NCI-H187 (cell line): ENCODE results near the gene B4GALNT2.
"Not testable (repeated sequence)": the region's sequence is repeated elsewhere in the genome, so short reads cannot be mapped to it uniquely, and the experiment has no call there.

Experiments used
- DNase-seq, 2 experiments: peaks; one replicate each; lab custom pipeline; 2025; lab: John Stamatoyannopoulos, UW

B4GALNT2 gene

DNA sequence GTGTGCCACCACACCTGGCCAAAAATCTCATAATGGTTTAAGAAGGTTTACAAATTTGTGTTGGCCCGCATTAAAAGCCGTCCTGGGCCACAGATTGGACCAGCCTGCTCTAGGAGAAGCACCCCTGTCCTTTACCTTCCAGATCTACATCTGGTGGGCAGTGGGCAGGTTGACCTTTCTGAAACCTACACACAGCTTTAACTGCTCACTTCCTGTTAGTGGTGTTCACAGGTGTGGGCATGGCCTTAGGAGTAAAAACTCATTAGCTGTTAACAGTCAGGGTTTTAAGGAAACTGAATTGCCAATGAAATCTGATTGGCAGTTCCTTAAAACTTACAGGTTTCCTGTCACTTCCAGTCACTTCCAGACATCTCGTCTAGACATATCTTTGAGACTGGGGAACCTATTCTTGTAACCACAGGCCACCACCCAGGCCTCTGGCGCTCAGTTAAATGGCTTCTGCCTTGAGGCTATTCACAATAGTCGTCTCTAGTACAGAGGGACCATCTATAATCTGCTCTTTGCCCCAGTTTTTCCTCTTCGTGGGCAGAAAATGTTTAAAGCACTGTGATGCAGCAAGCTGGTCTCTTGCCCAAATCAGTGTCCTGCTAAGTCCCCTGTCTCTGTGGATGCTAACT is 48.5 kb downstream of the B4GALNT2 start:
- no peak for DNase-seq

- no peak for DNase-seq
These were observed 50.8 kb downstream of the B4GALNT2 start for GRCh38 chr17:49183341-49183740.

DNA sequence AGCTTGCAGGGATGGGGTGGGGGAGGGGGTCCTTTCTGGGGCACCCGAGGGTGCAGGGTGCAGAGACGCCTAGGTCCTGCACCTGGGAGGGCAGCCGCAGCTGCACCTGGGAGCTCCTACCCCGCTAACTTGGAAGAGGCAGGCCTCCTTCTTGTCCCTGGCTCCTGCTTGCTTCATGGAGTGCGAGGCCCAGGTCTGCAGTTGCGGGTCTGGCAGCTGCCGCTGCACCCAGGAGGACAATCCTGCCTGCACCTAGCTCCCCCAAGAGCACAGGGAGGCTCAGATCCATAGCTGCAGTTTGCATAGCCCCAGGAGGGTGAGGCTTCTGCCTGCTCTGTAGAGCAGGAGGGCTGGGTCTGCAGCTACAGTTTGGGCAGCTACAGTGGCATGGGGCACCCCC is 51.2 kb downstream of the B4GALNT2 start:
- no peak for DNase-seq

DNA sequence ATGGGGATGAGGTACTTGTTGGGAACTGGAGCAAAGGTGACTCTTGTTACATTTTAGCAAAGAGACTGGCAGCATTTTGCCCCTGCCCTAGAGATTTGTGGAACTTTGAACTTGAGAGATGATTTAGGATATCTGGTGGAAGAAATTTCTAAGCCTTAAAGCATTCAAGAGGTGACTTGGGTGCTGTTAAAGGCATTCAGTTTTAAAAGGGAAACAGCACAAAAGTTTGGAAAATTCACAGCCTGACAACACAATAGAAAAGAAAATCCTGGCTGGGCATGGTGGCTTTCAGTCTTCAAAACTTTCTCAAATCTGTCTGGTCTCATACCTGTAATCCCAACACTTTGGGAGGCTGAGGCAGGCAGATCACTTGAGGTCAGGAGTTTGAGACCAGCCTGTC is 52.0 kb downstream of the B4GALNT2 start:
- not testable (repeated sequence) for DNase-seq

DNA sequence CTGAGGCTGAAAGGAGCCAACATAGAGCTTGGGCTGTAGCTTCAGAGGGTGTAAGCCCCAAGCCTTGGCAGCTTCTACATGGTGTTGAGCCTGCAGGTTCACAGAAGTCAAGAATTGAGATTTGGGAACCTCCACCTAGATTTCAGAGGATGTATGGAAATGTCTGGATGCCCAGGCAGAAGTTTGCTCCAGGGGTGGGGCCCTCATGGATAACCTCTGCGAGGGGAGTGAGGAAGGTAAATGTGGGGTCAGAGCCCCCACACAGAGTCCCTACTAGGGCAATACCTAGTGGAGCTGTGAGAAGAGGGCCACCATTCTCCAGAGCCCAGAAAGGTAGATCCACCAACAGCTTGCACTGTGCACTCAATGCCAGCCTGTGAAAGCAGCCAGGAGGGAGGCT is 52.8 kb downstream of the B4GALNT2 start:
- not testable (repeated sequence) for DNase-seq

- DNase-seq, result no peak
These were observed 54.7 kb downstream of the B4GALNT2 start for GRCh38 chr17:49187301-49187700.

- DNase-seq, result no peak
These were observed 58.4 kb downstream of the B4GALNT2 start for GRCh38 chr17:49190932-49191331.

DNA sequence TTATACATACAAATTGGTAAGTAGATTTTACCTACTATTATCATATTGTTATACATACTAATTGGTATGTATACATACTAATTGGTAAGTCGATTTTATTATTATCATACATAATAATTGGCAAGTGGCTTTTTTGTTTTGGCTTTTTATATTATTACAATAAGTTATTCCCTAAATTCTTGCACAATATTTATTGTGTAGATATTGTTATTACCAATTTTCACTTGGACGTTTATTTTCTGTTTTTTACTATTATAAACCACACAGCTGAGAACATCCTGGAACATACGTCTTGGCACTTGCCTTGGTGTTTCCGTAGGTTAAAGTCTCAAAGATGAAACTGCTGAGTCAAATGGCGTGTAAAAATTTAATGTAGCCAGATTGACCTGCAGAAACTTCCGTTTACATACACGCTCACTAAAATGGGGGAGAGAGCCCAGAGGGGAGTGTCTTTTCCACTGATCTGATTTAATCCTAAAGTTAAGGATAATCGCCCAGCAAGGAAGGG is 58.9 kb downstream of the B4GALNT2 start:
- no peak for DNase-seq

GRCh38 chr17:49191917-49192741 is 59.6 kb downstream of the B4GALNT2 start:
- DNase-seq, result peak; percentile 82 to 91

DNA sequence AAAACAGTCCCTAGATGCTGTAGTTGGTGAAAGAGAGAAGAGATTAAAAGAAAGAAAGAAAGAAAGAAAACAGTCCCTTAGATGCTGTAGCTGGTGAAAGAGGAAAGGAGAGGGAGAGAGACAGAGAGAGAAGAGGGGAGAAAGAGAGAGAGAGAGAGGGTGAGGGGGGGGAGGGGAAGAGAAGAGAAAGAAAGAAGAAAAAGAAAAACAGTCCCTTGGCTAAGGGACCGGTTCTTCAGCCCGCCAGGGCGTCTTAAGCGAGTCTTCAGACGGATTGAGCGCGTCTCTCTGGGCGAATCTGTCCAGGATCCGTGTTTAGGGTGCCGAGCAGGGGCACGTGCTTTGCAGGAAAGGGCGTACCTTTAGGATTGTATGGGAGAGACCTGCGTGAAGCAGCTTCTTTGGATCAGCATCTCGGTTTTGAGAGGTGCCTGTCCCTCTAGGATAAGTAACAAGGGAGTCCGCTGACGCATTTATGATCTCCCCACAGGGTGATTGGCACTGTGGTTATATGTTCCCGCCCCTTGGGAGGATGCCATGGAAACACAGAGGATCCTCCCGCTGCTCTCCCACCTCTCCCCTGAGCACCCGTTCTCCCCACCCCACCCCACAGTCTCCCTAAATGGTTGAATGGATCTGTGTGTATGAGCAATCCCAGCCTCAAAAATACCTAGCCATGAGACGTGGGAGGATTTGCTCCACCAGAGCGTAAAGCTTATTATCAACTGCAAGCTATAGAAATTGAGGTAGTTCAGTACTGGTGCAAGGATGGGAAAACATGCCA is 61.1 kb downstream of the B4GALNT2 start:
- peak in 1 of 2 experiments; percentile 8 for DNase-seq

DNA sequence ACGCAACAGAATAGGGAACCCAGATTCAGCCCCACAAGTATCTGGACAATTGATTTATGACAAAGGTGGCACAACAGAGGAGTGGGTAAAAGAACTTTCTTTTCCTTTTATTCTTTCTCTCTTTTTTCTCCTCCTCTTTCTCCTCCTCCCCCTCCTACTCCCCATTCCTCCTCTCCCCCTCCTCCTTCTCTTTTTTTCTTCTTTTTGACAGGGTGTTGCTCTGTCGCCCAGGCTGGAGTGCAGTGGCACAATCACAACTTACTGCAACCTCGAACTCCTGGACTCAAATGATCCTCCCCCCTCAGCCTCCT is 61.7 kb downstream of the B4GALNT2 start:
- DNase-seq, result no peak

DNA sequence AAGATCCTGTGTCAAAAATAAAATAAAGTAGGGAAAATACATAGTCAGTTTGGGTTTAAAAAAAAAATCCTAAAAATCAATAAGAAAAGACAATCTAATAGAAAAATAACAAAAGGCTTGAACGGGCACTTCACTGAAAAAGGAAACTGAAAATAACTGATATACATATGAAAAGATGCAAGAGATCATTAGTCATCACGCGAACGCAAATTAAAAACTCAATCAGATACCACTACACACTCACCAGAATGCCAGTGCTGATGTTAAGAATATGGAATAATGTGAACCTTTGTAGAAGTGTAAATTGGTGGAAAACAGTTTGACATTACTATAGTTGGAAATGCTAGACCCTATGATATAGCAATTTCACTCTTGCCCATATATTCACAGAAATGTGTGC is 63.2 kb downstream of the B4GALNT2 start:
- DNase-seq, result no peak

- DNase-seq, result no peak
These were observed 64.0 kb downstream of the B4GALNT2 start for GRCh38 chr17:49196520-49196919.

- DNase-seq, result no peak
These were observed 64.9 kb downstream of the B4GALNT2 start for GRCh38 chr17:49197346-49197998.

GRCh38 chr17:49198211-49198610 is 65.6 kb downstream of the B4GALNT2 start:
- DNase-seq, result no peak

DNA sequence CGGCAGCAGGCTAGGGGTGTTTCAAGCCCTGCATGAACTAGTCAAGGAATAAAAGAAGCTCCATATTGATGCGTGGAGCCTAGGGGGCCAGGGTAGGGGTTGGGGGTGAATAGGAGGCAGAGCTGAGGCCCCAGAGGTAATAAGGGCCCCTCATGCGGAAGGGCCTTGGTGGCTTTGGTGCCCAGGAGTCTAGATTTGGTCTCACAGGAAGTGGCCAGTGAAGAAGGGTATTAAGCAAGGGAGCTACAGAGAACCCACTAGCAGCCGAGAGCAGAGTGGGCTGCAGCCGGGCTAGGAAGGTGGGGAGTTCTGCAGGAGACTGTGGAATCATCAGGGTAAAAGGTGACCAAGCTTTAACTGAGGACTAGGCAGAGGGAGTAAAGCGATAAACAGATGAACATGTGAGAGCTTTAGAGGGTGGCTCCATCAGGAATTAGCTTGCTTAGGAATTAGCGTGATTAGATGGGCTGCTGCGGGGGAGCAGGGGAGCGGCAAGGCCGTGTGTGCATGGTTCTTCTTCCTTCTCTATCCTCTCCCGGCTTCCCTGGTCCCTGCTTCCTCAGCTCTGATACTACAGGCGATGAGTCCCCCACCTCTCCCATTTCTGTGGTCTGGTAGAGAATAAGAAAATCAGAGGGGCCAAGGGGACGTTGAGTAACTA is 68.0 kb downstream of the B4GALNT2 start:
- no peak for DNase-seq

DNA sequence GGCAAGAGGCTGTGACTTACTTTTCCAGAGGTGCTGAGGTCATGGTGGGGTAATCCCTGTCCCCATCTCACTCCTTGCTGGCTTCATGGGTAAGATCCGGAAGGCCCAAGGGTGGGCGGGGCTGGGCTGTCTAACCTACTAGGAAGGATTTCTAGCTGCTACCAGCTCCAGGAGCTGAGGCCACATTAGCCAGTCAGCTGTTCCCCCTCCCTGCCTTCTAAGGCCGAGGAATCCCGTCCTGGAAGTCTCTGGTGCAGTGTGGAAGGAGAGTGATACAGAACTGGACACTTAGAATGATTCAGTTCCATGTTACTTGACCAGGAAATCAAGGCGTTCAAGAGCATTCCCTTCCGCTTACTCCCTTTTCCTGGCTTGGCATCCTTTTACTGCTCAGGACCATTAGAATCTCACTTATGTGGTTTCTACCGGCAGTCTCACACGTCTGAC is 68.9 kb downstream of the B4GALNT2 start:
- no peak for DNase-seq

DNA sequence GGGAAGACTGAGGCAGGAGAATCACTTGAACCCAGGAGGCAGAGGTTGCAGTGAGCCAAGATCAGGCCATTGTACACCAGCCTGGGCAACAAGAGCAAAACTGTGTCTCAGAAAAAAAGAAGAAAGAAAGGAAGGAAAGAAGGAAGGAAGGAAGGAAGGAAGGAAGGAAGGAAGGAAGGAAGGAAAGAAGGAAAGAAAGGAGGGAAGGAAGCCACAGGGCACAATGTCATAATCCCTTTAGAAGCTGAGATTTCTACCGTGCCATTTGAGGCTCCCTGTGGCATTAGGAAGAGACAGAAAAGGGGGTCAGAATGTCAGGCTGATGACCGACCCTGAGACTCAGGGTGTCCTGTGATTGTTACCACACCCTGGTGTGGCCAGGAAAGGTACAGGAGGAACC is 71.2 kb downstream of the B4GALNT2 start:
- DNase-seq, result no peak

GRCh38 chr17:49204516-49204915 is 71.9 kb downstream of the B4GALNT2 start:
- DNase-seq, result no peak

DNA sequence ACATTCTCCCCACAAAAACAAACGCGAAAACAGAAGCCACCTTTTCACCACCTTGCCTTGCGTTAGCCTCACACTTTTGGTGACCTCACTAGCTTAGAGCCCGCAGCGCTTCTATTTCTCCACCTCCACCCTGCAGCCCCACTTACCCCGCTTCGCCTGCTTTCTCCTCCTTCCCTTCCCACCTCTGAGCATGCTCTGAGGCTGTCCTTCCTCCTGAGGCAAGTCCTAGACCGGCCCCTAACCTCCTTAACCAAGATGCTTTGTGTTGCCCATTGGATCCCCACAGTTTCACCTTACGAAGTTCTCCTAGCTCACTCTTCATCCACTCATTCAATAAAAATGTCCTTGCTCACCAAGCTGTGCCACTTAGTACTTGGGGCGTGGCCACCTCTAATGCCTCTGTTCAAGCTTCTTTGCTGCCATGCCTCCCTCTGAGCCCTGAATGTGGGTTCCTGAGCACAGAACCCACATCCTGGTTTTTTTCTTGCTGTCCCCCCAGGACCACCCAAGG is 76.5 kb downstream of the B4GALNT2 start:
- no peak for DNase-seq
